HL-60/S4 treated with retinoic acid at 250 ng/mL for 4 days and 3 days (cell line): Measurements from ENCODE around the gene ZCCHC2.

Experiments
- in situ Hi-C: fragments of 300-500 bp; cut with MboI; formaldehyde crosslinking; loops from 2 replicates; pipeline ENCODE4 v1.7.0; 2022; ENCODE audit warnings: low sequenced_read_pairs

Gene ZCCHC2

GRCh38 chr18:62537042-62537894, 14.4 kb downstream of the ZCCHC2 start:
- in situ Hi-C loops = no loop called here

- in situ Hi-C loops = no loop called here
Measured at GRCh38 chr18:62537946-62538345, 15.1 kb downstream of the ZCCHC2 start.

GRCh38 chr18:62538881-62539280, 16.1 kb downstream of the ZCCHC2 start:
- in situ Hi-C loops = no loop called here

GRCh38 chr18:62539284-62540165, 16.7 kb downstream of the ZCCHC2 start:
- in situ Hi-C loops = no loop called here

GRCh38 chr18:62543021-62543420, 20.2 kb downstream of the ZCCHC2 start:
- in situ Hi-C loops = no loop called here

GRCh38 chr18:62545098-62545497, 22.3 kb downstream of the ZCCHC2 start:
- in situ Hi-C loops = no loop called here

- in situ Hi-C loops = loop anchor here (25.0 kb wide), 1 partner anchor 362 kb away; the partner anchor contains the start of genes PIGN and RELCH
Measured at GRCh38 chr18:62549755-62550154, 26.9 kb downstream of the ZCCHC2 start.

- in situ Hi-C loops = loop anchor here (25.0 kb wide), 1 partner anchor 363 kb away; the partner anchor contains the start of genes PIGN and RELCH
Measured at GRCh38 chr18:62550746-62551145, 27.9 kb downstream of the ZCCHC2 start.

GRCh38 chr18:62551972-62552513, 29.2 kb downstream of the ZCCHC2 start:
- in situ Hi-C loops = loop anchor here (25.0 kb wide), 1 partner anchor 365 kb away; the partner anchor contains the start of genes PIGN and RELCH

GRCh38 chr18:62554061-62554815, 31.4 kb downstream of the ZCCHC2 start:
- in situ Hi-C loops = loop anchor here (25.0 kb wide), 1 partner anchor 367 kb away; the partner anchor contains the start of genes PIGN and RELCH

- in situ Hi-C loops = loop anchor here (25.0 kb wide), 1 partner anchor 368 kb away; the partner anchor contains the start of genes PIGN and RELCH
Measured at GRCh38 chr18:62555135-62555534, 32.3 kb downstream of the ZCCHC2 start.

- in situ Hi-C loops = loop anchor here (25.0 kb wide), 1 partner anchor 369 kb away; the partner anchor contains the start of genes PIGN and RELCH
Measured at GRCh38 chr18:62556397-62556796, 33.6 kb downstream of the ZCCHC2 start.

GRCh38 chr18:62558015-62558663, 35.3 kb downstream of the ZCCHC2 start:
- in situ Hi-C loops = loop anchor here (25.0 kb wide), 1 partner anchor 371 kb away; the partner anchor contains the start of genes PIGN and RELCH

GRCh38 chr18:62564044-62564443, 41.2 kb downstream of the ZCCHC2 start:
- in situ Hi-C loops = loop anchor here (25.0 kb wide), 1 partner anchor 377 kb away; the partner anchor contains the start of genes PIGN and RELCH

GRCh38 chr18:62566199-62566598, 43.4 kb downstream of the ZCCHC2 start:
- in situ Hi-C loops = loop anchor here (25.0 kb wide), 1 partner anchor 379 kb away; the partner anchor contains the start of genes PIGN and RELCH

- in situ Hi-C loops = loop anchor here (25.0 kb wide), 1 partner anchor 380 kb away; the partner anchor contains the start of genes PIGN and RELCH
Measured at GRCh38 chr18:62566818-62567217, 44.0 kb downstream of the ZCCHC2 start.

GRCh38 chr18:62569081-62569655, 46.3 kb downstream of the ZCCHC2 start:
- in situ Hi-C loops = loop anchor here (25.0 kb wide), 1 partner anchor 382 kb away; the partner anchor contains the start of genes PIGN and RELCH

GRCh38 chr18:62571037-62571436, 48.2 kb downstream of the ZCCHC2 start:
- in situ Hi-C loops = loop anchor here (25.0 kb wide), 1 partner anchor 384 kb away; the partner anchor contains the start of genes PIGN and RELCH

GRCh38 chr18:62571648-62572047, 48.8 kb downstream of the ZCCHC2 start:
- in situ Hi-C loops = loop anchor here (25.0 kb wide), 1 partner anchor 384 kb away; the partner anchor contains the start of genes PIGN and RELCH
